Measurements from ENCODE around the gene C1orf159. TPM values are rescaled to one million over a fixed set of nuclear protein-coding genes. Genes with fewer than 3 reads are reported as not detected.
A peak's percentile ranks its signal among the peaks of the same experiment; 100 is the strongest.

C1orf159 gene
- total RNA-seq, 4 donors from 2014 or later: 12.8 to 48.4 (median 19.7) TPM

DNA sequence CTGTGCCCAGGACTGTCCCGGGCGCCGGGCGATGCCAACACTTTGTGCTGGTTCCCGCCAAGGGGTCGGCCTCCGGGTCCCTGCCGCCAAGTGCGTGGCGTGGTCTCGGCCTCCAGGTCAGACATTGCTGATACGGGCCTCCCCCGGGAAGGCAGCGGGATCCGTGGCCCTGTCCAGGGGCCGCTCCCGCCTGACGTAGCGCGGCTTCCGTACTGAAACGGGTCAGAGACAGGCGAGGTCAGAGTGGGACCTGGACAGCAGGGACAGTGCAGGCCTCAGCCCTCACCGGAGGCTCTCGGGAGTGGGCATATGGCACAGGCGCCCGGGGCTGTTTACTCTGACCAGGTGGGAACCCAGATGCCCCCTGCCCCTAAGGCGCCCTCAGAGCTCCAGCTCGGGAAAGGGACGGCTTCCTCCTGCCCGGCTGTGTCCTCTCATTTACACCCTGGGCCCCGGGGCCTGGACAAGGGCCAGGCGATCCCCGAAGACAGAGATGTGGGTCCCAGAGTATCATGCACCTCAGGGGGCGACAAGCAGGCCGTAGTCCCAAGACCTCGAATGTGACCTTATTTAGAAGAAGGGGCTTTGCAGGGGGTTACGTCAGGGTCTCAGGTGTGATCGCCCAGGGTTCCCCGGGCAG is 33.0 kb downstream of the C1orf159 start:
- Histone ChIP-seq H3K9me3 (no peaks in the 10 kb centered on the region), H3K4me1 (peaks cover 14% of the 10 kb centered on the region), H3K27me3 (peaks cover 5% of the 10 kb centered on the region), H3K27ac (no peak overlapping the region), H3K4me3 (no peak overlapping the region), H3K36me3 (peaks cover 24% of the 10 kb centered on the region)
- peak; percentile 65 to 78 for DNase-seq (ENCODE audit: low spot score in 2 of 2)
- TF ChIP-seq POLR2A (IDR thresholded peaks at IDR 0.05) (no peak), POLR2AphosphoS5 (IDR thresholded peaks at IDR 0.05) (no peak), EP300 (IDR thresholded peaks at IDR 0.05) (no peak)
- TF ChIP-seq, protein P1, sequence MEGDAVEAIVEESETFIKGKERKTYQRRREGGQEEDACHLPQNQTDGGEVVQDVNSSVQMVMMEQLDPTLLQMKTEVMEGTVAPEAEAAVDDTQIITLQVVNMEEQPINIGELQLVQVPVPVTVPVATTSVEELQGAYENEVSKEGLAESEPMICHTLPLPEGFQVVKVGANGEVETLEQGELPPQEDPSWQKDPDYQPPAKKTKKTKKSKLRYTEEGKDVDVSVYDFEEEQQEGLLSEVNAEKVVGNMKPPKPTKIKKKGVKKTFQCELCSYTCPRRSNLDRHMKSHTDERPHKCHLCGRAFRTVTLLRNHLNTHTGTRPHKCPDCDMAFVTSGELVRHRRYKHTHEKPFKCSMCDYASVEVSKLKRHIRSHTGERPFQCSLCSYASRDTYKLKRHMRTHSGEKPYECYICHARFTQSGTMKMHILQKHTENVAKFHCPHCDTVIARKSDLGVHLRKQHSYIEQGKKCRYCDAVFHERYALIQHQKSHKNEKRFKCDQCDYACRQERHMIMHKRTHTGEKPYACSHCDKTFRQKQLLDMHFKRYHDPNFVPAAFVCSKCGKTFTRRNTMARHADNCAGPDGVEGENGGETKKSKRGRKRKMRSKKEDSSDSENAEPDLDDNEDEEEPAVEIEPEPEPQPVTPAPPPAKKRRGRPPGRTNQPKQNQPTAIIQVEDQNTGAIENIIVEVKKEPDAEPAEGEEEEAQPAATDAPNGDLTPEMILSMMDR (IDR thresholded peaks at IDR 0.05): no peak
- whole genome bisulfite sequencing: 97% methylated on average over 4 of the region's 40 CpGs

DNA sequence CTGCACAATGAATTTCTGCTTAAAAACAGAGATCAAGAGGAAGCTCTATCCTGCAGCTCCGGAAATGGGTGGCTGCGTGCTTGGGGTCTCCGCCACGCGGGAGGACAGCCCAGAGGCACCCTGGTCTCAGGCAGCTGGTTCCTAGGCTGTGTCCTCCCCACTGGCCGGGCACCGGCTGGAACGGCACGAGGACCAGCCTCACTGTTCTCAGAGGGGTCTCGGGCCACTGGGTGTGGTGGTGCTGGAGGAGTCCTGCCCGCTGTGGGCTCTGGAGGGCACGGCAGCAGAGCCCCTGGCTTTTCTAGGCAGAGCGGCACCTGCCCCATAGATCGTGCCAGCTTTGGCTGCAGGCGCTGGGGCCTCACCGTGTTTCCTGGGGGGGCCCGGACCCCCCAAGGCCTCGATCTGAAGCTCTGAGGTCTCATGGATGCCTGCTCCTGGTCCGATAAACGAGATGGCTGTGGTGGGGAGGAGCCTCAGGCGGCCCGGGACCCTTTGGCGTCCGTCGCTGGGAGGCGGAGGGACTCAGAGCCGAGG is 33.6 kb downstream of the C1orf159 start:
- peak in 1 of 2 donors; percentile 73 for DNase-seq (ENCODE audit: low spot score in 2 of 2)
- Histone ChIP-seq H3K4me3 (no peak overlapping the region), H3K27me3 (peaks cover 5% of the 10 kb centered on the region), H3K9me3 (no peaks in the 10 kb centered on the region), H3K36me3 (peaks cover 24% of the 10 kb centered on the region), H3K4me1 (peaks cover 14% of the 10 kb centered on the region), H3K27ac (no peak overlapping the region)
- TF ChIP-seq, protein P1 (IDR thresholded peaks at IDR 0.05): no peak
- TF ChIP-seq POLR2A (IDR thresholded peaks at IDR 0.05) (no peak), EP300 (IDR thresholded peaks at IDR 0.05) (no peak), POLR2AphosphoS5 (IDR thresholded peaks at IDR 0.05) (no peak)
- WGBS: 93% methylated on average over 17 of the region's 27 CpGs

GRCh38 chr1:1081311-1082238 is 34.3 kb downstream of the C1orf159 start:
- H3K4me1 ChIP-seq: peaks cover 14% of the 10 kb centered on the region
- DNase-seq (ENCODE audit: low spot score in 2 of 2): peak; percentile 60 to 74
- peaks cover 5% of the 10 kb centered on the region for H3K27me3 ChIP-seq
- 80% methylated on average over 13 of the region's 52 CpGs for WGBS
- H3K27ac ChIP-seq: no peak overlapping the region
- no peaks in the 10 kb centered on the region for H3K9me3 ChIP-seq
- H3K36me3 ChIP-seq: peaks cover 24% of the 10 kb centered on the region
- TF ChIP-seq POLR2A (IDR thresholded peaks at IDR 0.05) (no peak), POLR2AphosphoS5 (IDR thresholded peaks at IDR 0.05) (no peak), EP300 (IDR thresholded peaks at IDR 0.05) (no peak)
- TF ChIP-seq, protein P1 (IDR thresholded peaks at IDR 0.05): no peak
- H3K4me3 ChIP-seq: no peak overlapping the region

DNA sequence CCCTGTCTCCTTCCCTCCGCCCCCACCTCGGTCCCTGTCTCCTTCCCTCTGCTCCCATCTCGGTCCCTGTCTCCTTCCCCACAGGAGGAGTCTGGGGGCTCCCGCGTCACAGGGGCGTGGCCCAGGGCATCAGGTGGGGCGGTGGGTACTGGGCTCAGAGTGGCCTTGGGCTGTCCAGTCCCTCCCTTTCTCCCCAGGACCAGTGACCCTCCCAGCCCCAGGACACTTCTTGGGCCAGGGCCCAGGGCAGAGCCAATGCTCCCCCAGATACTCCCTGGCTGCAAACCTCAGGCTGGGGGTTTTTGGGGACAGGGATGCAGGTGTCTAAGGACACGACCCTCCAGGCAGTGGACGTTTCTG is 35.0 kb downstream of the C1orf159 start:
- Histone ChIP-seq H3K27me3 (peaks cover 6% of the 10 kb centered on the region), H3K27ac (no peak overlapping the region), H3K9me3 (no peaks in the 10 kb centered on the region), H3K4me1 (peaks cover 14% of the 10 kb centered on the region), H3K36me3 (peaks cover 22% of the 10 kb centered on the region), H3K4me3 (no peak overlapping the region)
- 52% methylated on average over 5 of the region's 9 CpGs for WGBS
- no peak for DNase-seq (ENCODE audit: low spot score in 2 of 2)
- no peak for TF ChIP-seq POLR2AphosphoS5 (IDR thresholded peaks at IDR 0.05)
- TF ChIP-seq, protein P1 (IDR thresholded peaks at IDR 0.05): no peak
